Loucy (cell line): Measurements from ENCODE around the gene APLF.

ENCODE experiments used
- H2AFZ ChIP-seq: fragments of 200-600 bp; sonication (generic); 2 replicates; pipeline ENCODE4 v1.6.0; 2016; ENCODE audit warnings: antibody characterized with exemption, mild to moderate bottlenecking, low read length, moderate library complexity
- H3F3A ChIP-seq: fragments of 200-600 bp; 2 replicates; pipeline ENCODE4 v1.6.0; 2016; ENCODE audit warnings: antibody characterized with exemption, low read depth, mild to moderate bottlenecking
- H3K27me3 ChIP-seq: fragments of 200-600 bp; sonication (generic); 2 replicates; pipeline ENCODE4 v1.6.1; 2014; ENCODE audit warnings: low read length, mild to moderate bottlenecking; ENCODE audit not compliant: insufficient read depth, poor library complexity, severe bottlenecking
- H3K36me3 ChIP-seq: fragments of 200-600 bp; sonication (generic); 2 replicates; pipeline ENCODE4 v1.6.1; 2016; ENCODE audit warnings: low read length; ENCODE audit not compliant: insufficient read depth
- H3K4me1 ChIP-seq: fragments of 200-600 bp; sonication (generic); 2 replicates; pipeline ENCODE4 v1.5.1; 2014; ENCODE audit warnings: low read length, mild to moderate bottlenecking; ENCODE audit not compliant: insufficient read depth, poor library complexity, severe bottlenecking
- H3K4me2 ChIP-seq: fragments of 200-600 bp; sonication (generic); 2 replicates; pipeline ENCODE4 v1.6.0; 2014; ENCODE audit warnings: antibody characterized with exemption, low read length, low read depth, mild to moderate bottlenecking; ENCODE audit not compliant: poor library complexity, severe bottlenecking
- H3K4me3 ChIP-seq: fragments of 200-600 bp; sonication (generic); 2 replicates; pipeline ENCODE4 v1.5.1; 2014; ENCODE audit warnings: low read length, mild to moderate bottlenecking, mixed read lengths; ENCODE audit not compliant: poor library complexity, severe bottlenecking
- H3K79me2 ChIP-seq: fragments of 200-600 bp; sonication (generic); 2 replicates; pipeline ENCODE4 v1.6.1; 2014; ENCODE audit warnings: low read length; ENCODE audit not compliant: insufficient read depth
- H3K9ac ChIP-seq: fragments of 200-600 bp; sonication (generic); 2 replicates; pipeline ENCODE4 v1.6.0; 2014; ENCODE audit warnings: mild to moderate bottlenecking, low read depth, low read length, moderate library complexity; ENCODE audit not compliant: poor library complexity, severe bottlenecking
- H3K9me2 ChIP-seq: fragments of 200-600 bp; sonication (generic); replicated peaks from 2 replicates; pipeline ENCODE4 v1.6.1; 2016; ENCODE audit warnings: low read depth, low read length, mixed read lengths
- H3K9me3 ChIP-seq: fragments of 200-600 bp; sonication (generic); 2 replicates; pipeline ENCODE4 v1.6.1; 2014; ENCODE audit warnings: mild to moderate bottlenecking, antibody characterized with exemption, low read length, low read depth; ENCODE audit not compliant: insufficient read depth
- H4K20me1 ChIP-seq: fragments of 200-600 bp; sonication (generic); 2 replicates; pipeline ENCODE4 v1.6.0; 2014; ENCODE audit warnings: antibody characterized with exemption, low read length, mild to moderate bottlenecking; ENCODE audit not compliant: insufficient read depth, poor library complexity, severe bottlenecking
- CTCF ChIP-seq: fragments of 200-600 bp; sonication (generic); conservative IDR thresholded peaks from 2 replicates; pipeline ENCODE4 v1.5.1; 2014; ENCODE audit warnings: mild to moderate bottlenecking, antibody characterized with exemption, low read length
- EZH2phosphoT487 ChIP-seq: fragments of 200-600 bp; IDR thresholded peaks from 2 replicates; pipeline ENCODE4 v1.6.1; 2018; ENCODE audit warnings: antibody characterized with exemption, mild to moderate bottlenecking, moderate library complexity, borderline replicate concordance

The APLF gene

GRCh38 chr2:68469935-68470334 lies 2.5 kb downstream of the APLF start:
- peaks cover 28% of the 10 kb centered on the region for H3K4me1 ChIP-seq
- H3F3A ChIP-seq, result no peaks in the 10 kb centered on the region
- H3K4me3 ChIP-seq, result no peak overlapping the region
- peaks cover 24% of the 10 kb centered on the region for H3K79me2 ChIP-seq
- no peaks in the 10 kb centered on the region for H3K9me3 ChIP-seq
- peak overlapping the region; percentile 1 for H3K9ac ChIP-seq
- no peak overlapping the region for H2AFZ ChIP-seq
- no peaks in the 10 kb centered on the region for H3K27me3 ChIP-seq
- peak overlapping the region; percentile 79 for H3K4me2 ChIP-seq
- TF ChIP-seq EZH2phosphoT487 (no peak), CTCF (no peak)
- H3K36me3 ChIP-seq, result no peaks in the 10 kb centered on the region
- no peaks in the 10 kb centered on the region for H4K20me1 ChIP-seq
- H3K9me2 ChIP-seq, result no peaks in the 10 kb centered on the region

- Histone ChIP-seq H3K4me3 (no peak overlapping the region), H3K4me2 (peak overlapping the region; percentile 79), H3K79me2 (peaks cover 23% of the 10 kb centered on the region), H3F3A (no peaks in the 10 kb centered on the region), H3K4me1 (peaks cover 19% of the 10 kb centered on the region), H2AFZ (no peak overlapping the region), H3K9me2 (no peaks in the 10 kb centered on the region), H3K27me3 (no peaks in the 10 kb centered on the region), H4K20me1 (no peaks in the 10 kb centered on the region), H3K9ac (no peak overlapping the region), H3K9me3 (no peaks in the 10 kb centered on the region), H3K36me3 (no peaks in the 10 kb centered on the region)
- TF ChIP-seq EZH2phosphoT487, result no peak
- TF ChIP-seq CTCF, result no peak
Observed at GRCh38 chr2:68471385-68471784, 4.0 kb downstream of the APLF start.

- Histone ChIP-seq H3F3A (no peaks in the 10 kb centered on the region), H3K9me3 (no peaks in the 10 kb centered on the region), H2AFZ (no peak overlapping the region), H3K4me2 (no peak overlapping the region), H4K20me1 (no peaks in the 10 kb centered on the region), H3K4me3 (no peak overlapping the region), H3K79me2 (peaks cover 18% of the 10 kb centered on the region; the same call in 1 of the 2 replicates), H3K27me3 (no peaks in the 10 kb centered on the region), H3K4me1 (peaks cover 17% of the 10 kb centered on the region), H3K36me3 (no peaks in the 10 kb centered on the region), H3K9ac (no peak overlapping the region), H3K9me2 (no peaks in the 10 kb centered on the region)
- no peak for TF ChIP-seq EZH2phosphoT487
- no peak for TF ChIP-seq CTCF
Observed at GRCh38 chr2:68472796-68473414, 5.5 kb downstream of the APLF start.
